GM21723 (cell line): ENCODE measurements around the gene FAT4.

Experiments
- ATAC-seq: cut with Tn5 transposase; IDR thresholded peaks from one replicate; pipeline ENCODE4 v1.9.1; 2021; ENCODE audit warnings: mild to moderate bottlenecking, moderate library complexity; ENCODE audit not compliant: unreplicated experiment

FAT4 gene, protein sequence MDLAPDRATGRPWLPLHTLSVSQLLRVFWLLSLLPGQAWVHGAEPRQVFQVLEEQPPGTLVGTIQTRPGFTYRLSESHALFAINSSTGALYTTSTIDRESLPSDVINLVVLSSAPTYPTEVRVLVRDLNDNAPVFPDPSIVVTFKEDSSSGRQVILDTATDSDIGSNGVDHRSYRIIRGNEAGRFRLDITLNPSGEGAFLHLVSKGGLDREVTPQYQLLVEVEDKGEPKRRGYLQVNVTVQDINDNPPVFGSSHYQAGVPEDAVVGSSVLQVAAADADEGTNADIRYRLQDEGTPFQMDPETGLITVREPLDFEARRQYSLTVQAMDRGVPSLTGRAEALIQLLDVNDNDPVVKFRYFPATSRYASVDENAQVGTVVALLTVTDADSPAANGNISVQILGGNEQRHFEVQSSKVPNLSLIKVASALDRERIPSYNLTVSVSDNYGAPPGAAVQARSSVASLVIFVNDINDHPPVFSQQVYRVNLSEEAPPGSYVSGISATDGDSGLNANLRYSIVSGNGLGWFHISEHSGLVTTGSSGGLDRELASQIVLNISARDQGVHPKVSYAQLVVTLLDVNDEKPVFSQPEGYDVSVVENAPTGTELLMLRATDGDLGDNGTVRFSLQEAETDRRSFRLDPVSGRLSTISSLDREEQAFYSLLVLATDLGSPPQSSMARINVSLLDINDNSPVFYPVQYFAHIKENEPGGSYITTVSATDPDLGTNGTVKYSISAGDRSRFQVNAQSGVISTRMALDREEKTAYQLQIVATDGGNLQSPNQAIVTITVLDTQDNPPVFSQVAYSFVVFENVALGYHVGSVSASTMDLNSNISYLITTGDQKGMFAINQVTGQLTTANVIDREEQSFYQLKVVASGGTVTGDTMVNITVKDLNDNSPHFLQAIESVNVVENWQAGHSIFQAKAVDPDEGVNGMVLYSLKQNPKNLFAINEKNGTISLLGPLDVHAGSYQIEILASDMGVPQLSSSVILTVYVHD (N-terminal part only)

DNA sequence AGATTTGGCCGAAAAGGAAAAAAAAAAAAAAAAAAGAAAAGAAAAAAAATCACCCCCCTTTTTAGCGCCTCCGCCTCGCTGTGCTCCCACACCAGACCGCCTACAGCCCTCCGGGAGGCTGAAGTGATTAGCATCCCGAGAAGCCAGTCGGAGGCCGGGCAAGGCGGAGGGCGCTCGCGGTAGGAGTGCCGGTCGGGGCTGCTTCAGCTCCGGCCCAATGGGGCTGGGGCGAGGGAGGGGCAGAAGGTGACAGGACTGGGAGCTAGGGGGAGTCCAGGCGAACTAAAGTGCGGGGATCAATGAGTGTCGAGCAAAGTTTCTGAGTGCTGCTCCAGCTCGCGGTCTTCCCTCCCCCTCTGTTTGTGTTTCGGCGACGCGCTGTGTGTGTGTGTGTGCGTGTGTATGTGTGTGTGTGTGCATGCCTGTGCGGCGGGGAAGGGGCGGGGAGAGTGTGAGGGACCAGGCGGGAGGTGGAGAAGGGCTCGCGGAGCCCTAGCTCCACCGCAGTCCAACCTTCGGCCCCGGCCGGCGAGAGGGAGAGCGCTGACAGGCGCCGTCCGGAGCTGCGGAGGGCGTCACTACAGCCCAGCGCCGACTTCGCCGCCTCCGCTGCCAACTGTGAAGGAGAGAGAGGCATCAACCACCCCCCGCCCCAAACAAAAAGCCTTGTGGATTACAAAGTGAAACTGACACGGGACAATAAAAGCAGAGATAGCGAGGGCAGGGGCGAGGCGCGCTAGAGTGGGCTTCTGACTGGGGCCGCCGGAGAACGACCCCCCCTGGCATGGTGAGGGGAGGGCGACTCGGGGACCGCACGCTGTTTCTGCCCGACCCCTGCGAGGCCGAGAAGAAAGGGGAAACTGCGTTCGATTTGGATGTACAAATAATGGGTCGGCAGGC, at the start of gene FAT4:
TSS of gene FAT4 (plus strand) at position 280 of the 900 bp plus-strand sequence. CDS start 1,457 bp downstream, outside the sequence.
- peak; percentile 72 for ATAC-seq

DNA sequence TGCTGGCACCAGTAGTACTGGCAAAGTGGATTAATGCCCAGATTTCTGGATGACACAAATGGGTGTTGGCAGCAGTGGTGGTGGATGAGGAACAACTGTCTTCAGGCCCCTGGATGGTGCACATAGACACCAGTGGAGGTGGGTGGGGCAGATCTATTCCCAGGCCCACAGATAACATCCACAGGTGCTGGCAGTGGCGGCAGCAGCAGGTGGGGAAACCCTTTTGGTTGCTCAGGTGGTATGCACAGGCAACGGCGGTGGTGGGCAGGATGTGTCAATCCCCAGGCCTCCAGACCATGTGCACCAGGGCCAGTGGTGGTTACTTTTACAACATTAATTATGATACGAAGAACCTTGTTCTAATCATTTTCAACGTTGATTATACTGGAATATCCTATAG, 48.9 kb upstream of the FAT4 start:
- ATAC-seq: no peak

GRCh38 chr4:125266901-125267604, 47.7 kb upstream of the FAT4 start:
- ATAC-seq: no peak

DNA sequence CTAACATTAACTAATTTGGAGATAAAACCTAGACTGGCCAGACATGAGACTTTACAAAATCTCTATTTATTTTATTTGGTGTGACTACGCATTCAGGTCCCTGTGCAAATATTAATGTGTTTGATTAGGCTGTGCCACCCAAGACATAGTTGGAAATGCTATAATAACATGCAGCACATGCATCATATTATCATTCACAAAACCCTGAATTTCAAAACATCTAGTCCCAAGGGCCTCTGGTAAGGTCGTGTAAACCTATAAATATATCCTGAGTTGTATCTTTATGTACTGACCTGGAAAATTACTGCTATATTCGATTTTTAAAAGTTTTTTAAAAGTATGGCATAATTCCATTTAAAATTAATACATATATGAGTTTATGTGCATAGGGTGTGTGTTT, 47.1 kb upstream of the FAT4 start:
- no peak for ATAC-seq

- ATAC-seq: no peak
Measured at GRCh38 chr4:125268068-125268755, 46.5 kb upstream of the FAT4 start.

- no peak for ATAC-seq
Measured at GRCh38 chr4:125276811-125277210, 37.9 kb upstream of the FAT4 start.

GRCh38 chr4:125277790-125278189, 37.0 kb upstream of the FAT4 start:
- ATAC-seq: no peak

DNA sequence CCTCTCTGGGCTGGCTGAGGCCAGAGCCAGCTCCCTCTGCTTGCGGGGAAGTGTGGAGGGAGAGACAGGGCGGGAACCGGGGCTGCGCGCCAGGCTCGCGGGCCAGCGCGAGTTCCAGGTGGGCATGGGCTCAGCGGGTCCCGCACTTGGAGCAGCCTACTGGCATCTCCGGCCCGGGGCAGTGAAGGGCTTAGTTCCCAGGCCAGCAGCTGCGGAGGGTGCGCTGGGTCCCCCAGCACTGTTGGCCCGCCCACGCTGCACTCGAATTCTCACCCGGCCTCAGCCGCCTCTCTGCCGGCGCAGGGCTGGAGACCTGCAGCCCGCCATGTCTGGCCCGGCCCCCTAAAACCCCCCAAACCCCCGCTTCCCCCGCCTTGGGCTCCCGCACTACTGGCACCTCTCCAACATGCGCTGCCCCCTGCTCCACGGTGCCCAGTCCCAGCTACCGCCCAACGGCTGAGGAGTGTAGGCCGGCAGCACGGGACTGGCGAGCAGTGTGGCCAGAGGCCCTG, 33.8 kb upstream of the FAT4 start:
- no peak for ATAC-seq

GRCh38 chr4:125283707-125284279, 31.0 kb upstream of the FAT4 start:
- peak; percentile 60 for ATAC-seq

DNA sequence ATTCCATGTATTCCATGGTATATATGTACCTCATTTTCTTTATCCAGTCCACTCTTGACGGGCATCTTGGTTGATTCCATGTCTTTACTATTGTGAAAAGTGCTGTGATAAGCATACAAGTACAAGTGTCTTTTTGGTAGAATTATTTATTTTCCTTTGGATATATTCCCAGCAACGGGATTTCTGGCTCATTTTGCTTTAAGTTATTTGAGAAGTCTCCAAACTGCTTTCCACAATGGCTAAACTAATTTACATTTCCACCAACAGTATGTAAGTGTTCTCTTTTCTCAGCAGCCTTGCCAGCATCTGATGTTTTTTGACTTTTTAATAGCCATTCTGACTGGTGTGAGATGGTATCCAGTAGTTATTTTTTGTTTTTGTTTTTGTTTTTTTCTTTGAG, 17.6 kb upstream of the FAT4 start:
- no peak for ATAC-seq

- no peak for ATAC-seq
Measured at GRCh38 chr4:125303058-125303457, 11.7 kb upstream of the FAT4 start.

GRCh38 chr4:125303821-125304220, 10.9 kb upstream of the FAT4 start:
- ATAC-seq: no peak

- ATAC-seq: no peak
Measured at GRCh38 chr4:125306112-125306511, 8.6 kb upstream of the FAT4 start.

DNA sequence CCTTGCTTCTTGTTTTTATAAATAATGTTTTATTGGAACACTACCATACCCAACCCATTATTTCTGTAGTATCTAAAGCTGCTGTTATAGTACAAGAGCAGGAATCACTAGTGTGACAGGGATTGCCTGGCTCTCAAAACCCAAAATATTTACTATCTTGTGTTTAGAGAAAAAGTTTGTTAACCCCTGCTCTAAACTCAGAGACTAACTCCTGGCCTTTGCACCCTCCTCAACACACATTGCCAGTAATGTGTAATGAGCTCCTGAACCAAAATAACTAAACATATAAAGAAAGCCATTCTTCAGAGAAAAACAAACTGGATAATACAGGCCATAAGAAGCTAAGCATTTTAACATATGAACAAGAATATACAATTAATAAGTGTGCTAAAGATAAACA, 8.2 kb upstream of the FAT4 start:
- no peak for ATAC-seq

DNA sequence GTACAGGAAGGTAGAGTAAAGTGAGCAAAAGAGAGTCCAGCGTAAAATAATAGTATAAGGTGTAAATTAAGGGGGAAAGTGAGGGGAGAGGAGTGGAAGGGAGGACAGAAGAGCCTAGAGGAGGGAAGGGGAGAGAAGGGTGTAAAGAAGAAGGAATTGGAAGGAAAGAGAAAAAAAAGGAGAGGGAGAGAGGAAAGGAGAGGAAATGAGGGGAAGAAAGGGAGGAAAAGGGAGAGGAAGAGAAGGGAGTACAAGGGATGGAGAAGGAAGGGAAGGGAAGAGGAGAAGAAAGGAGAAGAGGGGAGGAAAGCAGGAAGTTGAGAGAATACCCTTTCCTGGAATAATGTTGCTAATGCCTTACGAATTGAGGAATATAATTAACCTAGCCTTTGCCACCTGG, 3.3 kb upstream of the FAT4 start:
- no peak for ATAC-seq

DNA sequence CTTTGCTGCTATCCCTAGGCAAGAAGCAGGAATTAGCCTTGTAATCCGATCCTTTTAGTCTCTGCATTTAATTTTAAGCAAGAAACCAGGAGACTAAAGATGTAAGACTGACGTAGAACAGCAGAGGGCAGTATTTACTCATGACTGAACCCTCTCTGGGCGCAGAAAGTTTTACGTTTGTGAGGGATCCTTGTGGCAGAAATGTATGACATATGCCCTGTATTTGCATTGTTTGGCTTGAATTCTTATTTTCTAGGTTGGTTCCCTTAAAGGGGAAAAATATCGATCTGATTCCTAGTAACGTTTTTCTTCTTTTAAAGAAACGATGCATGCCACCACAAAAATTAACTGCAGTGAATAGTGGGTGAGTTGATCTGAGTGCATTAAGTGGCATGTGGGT, 1.3 kb upstream of the FAT4 start:
- ATAC-seq: peak; percentile 66

GRCh38 chr4:125313989-125314667, 627 bp upstream of the FAT4 start:
- no peak for ATAC-seq
